GM21723 (cell line): ENCODE measurements around the gene FGB.

ENCODE experiments used
- ATAC-seq: cut with Tn5 transposase; IDR thresholded peaks from one replicate; pipeline ENCODE4 v1.9.1; 2021; ENCODE audit warnings: mild to moderate bottlenecking, moderate library complexity; ENCODE audit not compliant: unreplicated experiment

The FGB gene

DNA sequence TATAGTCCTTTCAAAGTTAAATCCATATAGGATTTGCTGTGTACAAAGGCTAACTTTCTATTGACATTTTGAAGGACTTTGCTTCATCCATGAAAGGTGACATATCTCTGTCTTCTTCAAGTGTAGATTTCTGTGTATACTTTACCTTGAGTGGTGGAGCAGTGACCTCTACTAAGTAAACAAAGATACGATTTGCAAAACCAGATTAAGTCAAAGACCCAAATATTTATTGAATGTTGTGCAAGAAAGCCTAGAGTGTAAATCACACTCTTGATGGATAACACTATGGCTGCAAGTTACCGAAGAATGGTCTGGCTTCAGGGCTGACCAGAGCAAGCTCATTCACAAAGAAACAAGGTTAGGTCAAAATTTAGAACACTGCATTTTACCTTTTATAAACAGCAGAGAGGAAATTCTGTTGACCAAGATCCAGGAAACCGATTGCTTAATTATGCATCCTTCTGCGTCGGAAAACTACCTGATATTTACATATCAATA, 55.1 kb downstream of the FGB start:
- no peak for ATAC-seq

DNA sequence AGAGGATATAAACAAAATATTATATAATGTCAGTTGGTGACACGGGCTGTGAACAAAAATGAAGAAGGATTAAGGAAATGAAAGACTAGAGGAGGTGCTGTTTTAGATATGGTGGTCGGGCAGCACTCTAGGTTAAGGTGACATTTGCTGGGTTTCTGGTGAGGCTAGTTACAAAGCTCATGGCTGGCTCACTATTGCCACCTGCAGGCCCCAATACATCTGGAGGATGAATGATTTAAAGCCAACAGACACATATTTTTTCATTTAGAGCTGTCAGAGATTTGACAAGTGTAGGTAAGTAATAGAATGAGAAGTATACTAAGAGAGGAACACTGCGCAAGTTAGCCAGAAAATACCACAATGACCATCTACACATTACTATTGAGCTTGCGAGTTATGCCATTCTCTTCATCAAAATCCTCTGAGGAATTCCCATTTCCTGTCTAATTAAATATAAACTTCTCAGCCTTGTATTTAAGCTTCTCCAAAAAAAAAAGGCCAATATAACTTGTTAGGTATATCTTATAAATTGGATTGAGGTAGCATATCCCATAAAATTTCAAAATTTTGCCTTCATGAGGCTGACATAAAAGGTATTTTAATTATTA, 56.0 kb downstream of the FGB start:
- ATAC-seq = peak; percentile 69

DNA sequence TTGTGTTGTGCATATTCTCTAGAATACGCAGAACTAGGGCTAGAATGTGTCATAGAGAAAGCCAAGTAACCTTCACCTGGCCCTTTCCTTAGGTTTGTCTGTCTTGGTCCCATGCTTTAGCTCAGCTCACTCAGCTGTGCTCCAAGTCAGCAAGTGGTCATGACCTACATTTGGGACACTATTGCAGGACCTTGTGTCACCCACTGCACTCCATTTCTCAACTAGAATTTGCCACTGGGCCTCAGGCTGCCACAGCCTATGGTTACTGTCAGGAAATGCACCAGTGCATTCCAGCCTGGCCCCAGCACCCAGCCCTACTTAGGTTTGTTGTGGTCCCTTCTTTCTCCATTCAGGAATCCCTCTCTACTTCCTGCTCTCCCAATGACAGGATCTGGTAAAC, 57.3 kb downstream of the FGB start:
- no peak for ATAC-seq
